ENCODE results near the gene CCSER1. TPM values are rescaled to one million over a fixed set of nuclear protein-coding genes. Genes with fewer than 3 reads are reported as not detected.

Gene CCSER1
- total RNA-seq, 1 experiment from 2014 or later = 0.05 TPM

DNA sequence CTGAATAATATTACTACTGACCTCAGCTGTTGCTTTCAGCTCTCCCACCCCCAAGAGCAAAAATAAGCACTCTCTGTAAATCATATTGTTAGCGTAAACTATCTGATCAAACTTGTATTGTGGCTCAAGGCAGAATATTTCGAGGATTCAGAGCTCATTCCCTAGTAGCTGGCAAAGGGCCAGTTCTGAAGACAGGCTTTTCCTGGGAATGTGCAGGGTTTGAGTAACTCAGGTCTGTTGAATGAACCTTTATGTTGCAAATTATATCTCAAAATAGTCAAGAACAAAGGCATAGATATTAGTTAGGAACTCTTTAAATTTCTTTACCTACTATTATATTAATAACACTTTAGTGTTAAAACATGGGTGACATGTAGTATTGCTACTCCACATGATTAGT lies 454.9 kb downstream of the CCSER1 start:
- Histone ChIP-seq H3K9me3 (ENCODE audit: control insufficient read depth, insufficient read depth, low read depth, low read length) (no peaks in the 10 kb centered on the region), H3K4me3 (ENCODE audit: low read depth in 2 of 2, low read length in 2 of 2) (no peak overlapping the region), H3K27me3 (ENCODE audit: control insufficient read depth, insufficient read depth, low read length) (no peaks in the 10 kb centered on the region), H3K27ac (ENCODE audit: low read length) (no peak overlapping the region), H3K36me3 (ENCODE audit: control insufficient read depth, insufficient read depth, low read length) (no peaks in the 10 kb centered on the region), H3K4me1 (ENCODE audit: control insufficient read depth, insufficient read depth, low read length) (no peaks in the 10 kb centered on the region)
- DNase-seq (ENCODE audit: low read depth, low spot score) (no peak), ATAC-seq (no peak)
- no TSS peak for BruUV-seq (replicated peaks)
- CTCF ChIA-PET = no interaction called here
- TF ChIP-seq, protein P1, sequence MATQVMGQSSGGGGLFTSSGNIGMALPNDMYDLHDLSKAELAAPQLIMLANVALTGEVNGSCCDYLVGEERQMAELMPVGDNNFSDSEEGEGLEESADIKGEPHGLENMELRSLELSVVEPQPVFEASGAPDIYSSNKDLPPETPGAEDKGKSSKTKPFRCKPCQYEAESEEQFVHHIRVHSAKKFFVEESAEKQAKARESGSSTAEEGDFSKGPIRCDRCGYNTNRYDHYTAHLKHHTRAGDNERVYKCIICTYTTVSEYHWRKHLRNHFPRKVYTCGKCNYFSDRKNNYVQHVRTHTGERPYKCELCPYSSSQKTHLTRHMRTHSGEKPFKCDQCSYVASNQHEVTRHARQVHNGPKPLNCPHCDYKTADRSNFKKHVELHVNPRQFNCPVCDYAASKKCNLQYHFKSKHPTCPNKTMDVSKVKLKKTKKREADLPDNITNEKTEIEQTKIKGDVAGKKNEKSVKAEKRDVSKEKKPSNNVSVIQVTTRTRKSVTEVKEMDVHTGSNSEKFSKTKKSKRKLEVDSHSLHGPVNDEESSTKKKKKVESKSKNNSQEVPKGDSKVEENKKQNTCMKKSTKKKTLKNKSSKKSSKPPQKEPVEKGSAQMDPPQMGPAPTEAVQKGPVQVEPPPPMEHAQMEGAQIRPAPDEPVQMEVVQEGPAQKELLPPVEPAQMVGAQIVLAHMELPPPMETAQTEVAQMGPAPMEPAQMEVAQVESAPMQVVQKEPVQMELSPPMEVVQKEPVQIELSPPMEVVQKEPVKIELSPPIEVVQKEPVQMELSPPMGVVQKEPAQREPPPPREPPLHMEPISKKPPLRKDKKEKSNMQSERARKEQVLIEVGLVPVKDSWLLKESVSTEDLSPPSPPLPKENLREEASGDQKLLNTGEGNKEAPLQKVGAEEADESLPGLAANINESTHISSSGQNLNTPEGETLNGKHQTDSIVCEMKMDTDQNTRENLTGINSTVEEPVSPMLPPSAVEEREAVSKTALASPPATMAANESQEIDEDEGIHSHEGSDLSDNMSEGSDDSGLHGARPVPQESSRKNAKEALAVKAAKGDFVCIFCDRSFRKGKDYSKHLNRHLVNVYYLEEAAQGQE (IDR thresholded peaks at IDR 0.05; ENCODE audit: insufficient read depth in 1 of 2, low read depth in 2 of 2, low read length in 1 of 2) = no peak
- TF ChIP-seq TCF7L2 (IDR thresholded peaks at IDR 0.05; ENCODE audit: low read depth, low read length) = no peak
- TF ChIP-seq SIN3A (IDR thresholded peaks at IDR 0.05; ENCODE audit: borderline replicate concordance, insufficient read depth, low read depth, low read length) = no peak
- intact Hi-C loops (cut with micrococcal nuclease; ENCODE audit: unreplicated experiment) = no loop called here
- in situ Hi-C loops (cut with HindIII; ENCODE audit: low pct_unique_long_range_greater_than_20kb, low sequenced_read_pairs) = no loop called here
- POLR2A ChIA-PET = no interaction called here

DNA sequence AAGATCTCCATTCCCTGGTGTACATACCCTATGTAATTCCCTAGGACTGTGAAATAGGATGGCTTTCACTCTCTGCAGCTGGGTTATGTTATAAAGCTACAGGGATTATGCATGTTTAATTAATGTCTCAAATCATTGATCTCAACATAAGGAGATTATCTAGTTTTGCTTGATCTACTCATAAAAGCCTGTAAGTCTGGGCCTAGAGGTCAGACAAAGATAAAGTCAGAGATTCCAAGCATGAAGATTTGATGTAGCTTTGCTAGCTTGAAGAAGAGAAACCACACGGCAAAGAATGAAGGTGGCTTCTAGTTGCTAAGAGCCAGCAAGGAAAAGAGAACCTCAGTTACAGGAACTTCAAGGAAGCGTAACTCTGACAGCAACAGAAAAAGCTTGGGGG lies 456.9 kb downstream of the CCSER1 start:
- POLR2A ChIA-PET = no interaction called here
- DNase-seq (ENCODE audit: low read depth, low spot score) (no peak), ATAC-seq (no peak)
- TF ChIP-seq TCF7L2 (IDR thresholded peaks at IDR 0.05; ENCODE audit: low read depth, low read length) (no peak), SIN3A (IDR thresholded peaks at IDR 0.05; ENCODE audit: borderline replicate concordance, insufficient read depth, low read depth, low read length) (no peak), POLR2AphosphoS5 (IDR thresholded peaks at IDR 0.05; ENCODE audit: low read depth, low read length) (no peak)
- TF ChIP-seq, protein P2, sequence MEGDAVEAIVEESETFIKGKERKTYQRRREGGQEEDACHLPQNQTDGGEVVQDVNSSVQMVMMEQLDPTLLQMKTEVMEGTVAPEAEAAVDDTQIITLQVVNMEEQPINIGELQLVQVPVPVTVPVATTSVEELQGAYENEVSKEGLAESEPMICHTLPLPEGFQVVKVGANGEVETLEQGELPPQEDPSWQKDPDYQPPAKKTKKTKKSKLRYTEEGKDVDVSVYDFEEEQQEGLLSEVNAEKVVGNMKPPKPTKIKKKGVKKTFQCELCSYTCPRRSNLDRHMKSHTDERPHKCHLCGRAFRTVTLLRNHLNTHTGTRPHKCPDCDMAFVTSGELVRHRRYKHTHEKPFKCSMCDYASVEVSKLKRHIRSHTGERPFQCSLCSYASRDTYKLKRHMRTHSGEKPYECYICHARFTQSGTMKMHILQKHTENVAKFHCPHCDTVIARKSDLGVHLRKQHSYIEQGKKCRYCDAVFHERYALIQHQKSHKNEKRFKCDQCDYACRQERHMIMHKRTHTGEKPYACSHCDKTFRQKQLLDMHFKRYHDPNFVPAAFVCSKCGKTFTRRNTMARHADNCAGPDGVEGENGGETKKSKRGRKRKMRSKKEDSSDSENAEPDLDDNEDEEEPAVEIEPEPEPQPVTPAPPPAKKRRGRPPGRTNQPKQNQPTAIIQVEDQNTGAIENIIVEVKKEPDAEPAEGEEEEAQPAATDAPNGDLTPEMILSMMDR (IDR thresholded peaks at IDR 0.05) = no peak
- TF ChIP-seq, protein P1 (IDR thresholded peaks at IDR 0.05; ENCODE audit: insufficient read depth in 1 of 2, low read depth in 2 of 2, low read length in 1 of 2) = no peak
- Histone ChIP-seq H3K27ac (ENCODE audit: low read length) (no peak overlapping the region), H3K4me3 (ENCODE audit: low read depth in 2 of 2, low read length in 2 of 2) (no peak overlapping the region), H3K36me3 (ENCODE audit: control insufficient read depth, insufficient read depth, low read length) (no peaks in the 10 kb centered on the region), H3K27me3 (ENCODE audit: control insufficient read depth, insufficient read depth, low read length) (no peaks in the 10 kb centered on the region), H3K4me1 (ENCODE audit: control insufficient read depth, insufficient read depth, low read length) (no peaks in the 10 kb centered on the region), H3K9me3 (ENCODE audit: control insufficient read depth, insufficient read depth, low read depth, low read length) (no peaks in the 10 kb centered on the region)
- intact Hi-C loops (cut with micrococcal nuclease; ENCODE audit: unreplicated experiment) = no loop called here
- CTCF ChIA-PET = no interaction called here
- no TSS peak for BruUV-seq (replicated peaks)
- in situ Hi-C loops (cut with HindIII; ENCODE audit: low pct_unique_long_range_greater_than_20kb, low sequenced_read_pairs) = no loop called here
